B cell (primary cell): ENCODE results near the gene MOB2. TPM values are rescaled to one million over a fixed set of nuclear protein-coding genes. Genes with fewer than 3 reads are reported as not detected.
A peak's percentile ranks its signal among the peaks of the same experiment; 100 is the strongest.

Experiments
- ATAC-seq: fragments of 200-7000 bp; cut with Tn5 transposase; one replicate; pipeline ENCODE4 v1.10.0; 2021; ENCODE audit warnings: low read depth, mild to moderate bottlenecking, moderate number of reproducible peaks, moderate library complexity
- CTCF ChIA-PET: fragments of 350-600 bp; sonication (Branson Sonifier 250); formaldehyde crosslinking; loops from one replicate; lab custom pipeline; 2021; ENCODE audit warnings: antibody characterized with exemption, inconsistent platforms; lab: Charles Lee
- POLR2A ChIA-PET: fragments of 350-600 bp; sonication (Branson Sonifier 250); formaldehyde crosslinking; loops from one replicate; lab custom pipeline; 2021; ENCODE audit warnings: antibody characterized with exemption; lab: Charles Lee
- DNase-seq: peaks from one replicate; pipeline ENCODE4 v3.0.0; 2013
- H2AFZ ChIP-seq: 2 replicates; pipeline ENCODE4 v1.6.1; 2012; ENCODE audit warnings: mild to moderate bottlenecking, low read depth, low read length; ENCODE audit not compliant: insufficient read depth, poor library complexity, severe bottlenecking
- H3K27ac ChIP-seq, 2 donors: 1 replicate in 1 of 2; 2 replicates in 1 of 2; pipeline ENCODE4 v1.5.1; 2012 to 2013; ENCODE audit warnings: low read length in 2 of 2, mild to moderate bottlenecking in 2 of 2, moderate library complexity in 1 of 2
- H3K27me3 ChIP-seq, 4 experiments: fragments of 200-600 bp in 1 of 4; sonication (generic) in 1 of 4; replicated peaks in 1 of 4; 1 replicate in 2 of 4; 2 replicates in 2 of 4; pipeline versions ENCODE4 v1.6.1 to v1.7.0; 2013 to 2016; ENCODE audit warnings: low read length in 3 of 4, mild to moderate bottlenecking in 2 of 4, mixed read lengths in 1 of 4, moderate library complexity in 1 of 4; ENCODE audit not compliant: insufficient read depth in 4 of 4, control insufficient read depth in 3 of 4; ENCODE audit errors: control extremely low read depth in 1 of 4
- H3K36me3 ChIP-seq, 2 experiments: replicated peaks in 1 of 2; 1 replicate in 1 of 2; 2 replicates in 1 of 2; pipeline versions ENCODE4 v1.6.1 to v1.7.1; 2013; ENCODE audit warnings: low read length in 1 of 2; ENCODE audit not compliant: insufficient read depth in 2 of 2, control insufficient read depth in 1 of 2; ENCODE audit errors: control extremely low read depth in 1 of 2, extremely low read depth in 1 of 2
- H3K4me1 ChIP-seq, 2 donors: fragments of 200-600 bp in 1 of 2; sonication (generic) in 1 of 2; 1 replicate in 1 of 2; 2 replicates in 1 of 2; pipeline versions ENCODE4 v1.5.1 to v1.6.1; 2013 to 2017; ENCODE audit warnings: low read length in 2 of 2; ENCODE audit not compliant: control insufficient read depth in 2 of 2, insufficient read depth in 2 of 2
- H3K4me2 ChIP-seq: replicated peaks from 2 replicates; pipeline ENCODE3; 2012; ENCODE audit warnings: mild to moderate bottlenecking, low read depth, low read length; ENCODE audit not compliant: poor library complexity, severe bottlenecking
- H3K4me3 ChIP-seq, 5 experiments: fragments of 200-600 bp in 1 of 5; sonication (generic) in 1 of 5; 1 replicate in 3 of 5; 2 replicates in 2 of 5; pipeline versions ENCODE4 v1.5.1 to v1.7.0; 2011 to 2016; ENCODE audit warnings: low read length in 4 of 5, mild to moderate bottlenecking in 4 of 5, low read depth in 2 of 5, control low read depth in 1 of 5, moderate library complexity in 1 of 5; ENCODE audit not compliant: insufficient read depth in 1 of 5; ENCODE audit errors: control extremely low read depth in 1 of 5, extremely low read depth in 1 of 5
- H3K79me2 ChIP-seq: fragments of 200-600 bp; sonication (generic); one replicate; pipeline ENCODE4 v1.6.0; 2016; ENCODE audit warnings: low read length; ENCODE audit not compliant: control insufficient read depth, insufficient read depth
- H3K9ac ChIP-seq: fragments of 200-600 bp; sonication (generic); 2 replicates; pipeline ENCODE4 v1.6.1; 2017; ENCODE audit warnings: mild to moderate bottlenecking, low read length, moderate library complexity
- H3K9me3 ChIP-seq, 3 donors: one replicate each; pipeline versions ENCODE4 v1.6.1 to v1.7.1; 2013; ENCODE audit warnings: low read length in 2 of 3; ENCODE audit not compliant: control insufficient read depth in 2 of 3, insufficient read depth in 1 of 3; ENCODE audit errors: control extremely low read depth in 1 of 3
- H4K20me1 ChIP-seq: 2 replicates; pipeline ENCODE4 v1.6.0; 2012; ENCODE audit warnings: mild to moderate bottlenecking, low read length; ENCODE audit not compliant: insufficient read depth, control insufficient read depth, poor library complexity, severe bottlenecking
- H3K27ac Mint-ChIP-seq: one replicate; pipeline ENCODE4 v1.8.0; 2021; ENCODE audit warnings: mixed read lengths
- H3K27me3 Mint-ChIP-seq: one replicate; pipeline ENCODE4 v1.8.0; 2021; ENCODE audit warnings: mixed read lengths
- H3K4me1 Mint-ChIP-seq: one replicate; pipeline ENCODE4 v1.8.0; 2021; ENCODE audit warnings: mixed read lengths
- H3K4me3 Mint-ChIP-seq: one replicate; pipeline ENCODE4 v1.8.0; 2021; ENCODE audit warnings: mixed read lengths
- H3K9me3 Mint-ChIP-seq: one replicate; pipeline ENCODE4 v1.8.0; 2022; ENCODE audit warnings: mixed read lengths; ENCODE audit not compliant: insufficient read depth
- CTCF ChIP-seq: fragments of 200-600 bp; IDR thresholded peaks from one replicate; pipeline ENCODE4 v1.8.0; 2022; ENCODE audit warnings: antibody characterized with exemption, mild to moderate bottlenecking
- EZH2 ChIP-seq: IDR thresholded peaks from 2 replicates; pipeline ENCODE4 v1.6.1; 2012; ENCODE audit warnings: borderline replicate concordance, low read depth, mild to moderate bottlenecking, moderate library complexity, low read length; ENCODE audit not compliant: insufficient read depth, poor library complexity, severe bottlenecking
- WGBS: methylation state at CpG from one replicate; pipeline ENCODE4 v1.1.5; 2013; ENCODE audit warnings: missing lambda C conversion rate; ENCODE audit not compliant: insufficient coverage; 5-methylcytosine and 5-hydroxymethylcytosine counted together
- intact Hi-C: fragments of 100-400 bp; cut with micrococcal nuclease; formaldehyde crosslinking; loops from one replicate; pipeline ENCODE4 v1.10.0; 2022
- polyA plus RNA-seq: library from polyadenylated mRNA; depleted of rRNA; stranded (reverse); fragments of >200 nt; gene quantifications from 2 replicates; pipeline ENCODE4 v1.2.3, GENCODE V29; 2012
- total RNA-seq, 2 donors: library from RNA; stranded (reverse); fragments of 120-200 nt in 1 of 2; gene quantifications; 1 replicate in 1 of 2; 2 replicates in 1 of 2; pipeline versions ENCODE4 v1.2.3 to v1.2.4, GENCODE V29; 2013 to 2022

The MOB2 gene
- total and polyA plus RNA-seq, 2 donors (not counting 1 experiment from before 2014, with no cell fraction given) = 55.7 to 57.6 TPM

DNA sequence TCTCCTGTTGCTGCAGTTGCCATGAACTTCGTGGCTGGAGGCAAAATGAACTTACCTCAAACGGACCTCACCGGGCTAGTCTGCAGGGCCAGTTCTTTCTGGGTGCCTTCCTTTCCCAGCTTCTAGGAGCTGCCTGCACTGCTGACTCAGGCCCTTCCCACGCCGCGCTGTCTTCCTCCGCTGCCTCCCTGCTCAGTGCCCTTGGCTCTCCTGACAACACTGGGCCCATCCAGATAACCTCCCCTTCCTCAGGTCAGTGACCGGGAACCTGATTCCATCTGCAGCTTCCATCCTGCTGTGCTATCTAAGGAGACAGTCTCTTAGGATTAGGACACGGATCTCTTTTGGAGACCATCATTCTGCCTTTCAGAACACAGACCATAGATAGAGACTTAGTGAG, 19.3 kb downstream of the MOB2 start:
- intact Hi-C loops = no loop called here
- Histone ChIP-seq H3K9me3 (peaks cover 0 to 13% (median 0%) of the 10 kb centered on the region in 3 donors), H3K4me1 (no peaks in the 10 kb centered on the region), H2AFZ (no peak overlapping the region), H3K27me3 (no peaks in the 10 kb centered on the region), H4K20me1 (no peaks in the 10 kb centered on the region), H3K36me3 (peaks cover 0 to 18% of the 10 kb centered on the region in 2 experiments), H3K4me3 (no peak overlapping the region), H3K27ac (no peak overlapping the region), H3K4me2 (no peak overlapping the region), H3K9ac (no peak overlapping the region), H3K79me2 (no peaks in the 10 kb centered on the region)
- no peaks in the 10 kb centered on the region for H3K4me1 Mint-ChIP-seq
- H3K9me3 Mint-ChIP-seq = no peaks in the 10 kb centered on the region
- DNase-seq (no peak), ATAC-seq (no peak)
- ChIA-PET CTCF (no interaction called here), POLR2A (no interaction called here)
- H3K4me3 Mint-ChIP-seq = no peak overlapping the region
- no peaks in the 10 kb centered on the region for H3K27me3 Mint-ChIP-seq
- no peak for TF ChIP-seq CTCF
- TF ChIP-seq EZH2 = no peak
- 94% methylated on average over 9 of the region's 9 CpGs for WGBS
- H3K27ac Mint-ChIP-seq = peak overlapping the region; percentile 43

DNA sequence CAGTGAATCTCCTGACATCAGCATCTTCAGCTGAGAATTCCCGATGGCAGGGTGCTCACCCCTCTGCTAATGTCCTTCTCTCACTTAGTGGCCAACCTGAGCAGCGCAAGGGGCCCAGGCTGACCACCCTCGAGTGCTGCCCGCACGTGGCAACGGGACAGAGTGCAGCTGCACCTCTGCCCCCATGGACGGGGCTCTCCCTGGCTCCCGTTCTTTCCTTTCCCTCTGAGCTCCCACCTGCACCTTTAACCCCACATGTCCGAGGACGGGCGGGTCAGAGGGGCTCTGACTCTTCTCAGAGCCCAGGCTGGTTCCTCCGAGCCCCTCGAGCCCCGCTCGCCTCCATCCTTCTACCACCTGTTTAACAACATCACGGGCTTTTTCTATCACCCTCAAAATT, 19.8 kb downstream of the MOB2 start:
- no peak overlapping the region for H3K4me3 Mint-ChIP-seq
- Histone ChIP-seq H3K79me2 (no peaks in the 10 kb centered on the region), H3K27me3 (no peaks in the 10 kb centered on the region), H2AFZ (no peak overlapping the region), H4K20me1 (no peaks in the 10 kb centered on the region), H3K9me3 (peaks cover 0 to 13% (median 0%) of the 10 kb centered on the region in 3 donors), H3K4me1 (no peaks in the 10 kb centered on the region), H3K4me2 (no peak overlapping the region), H3K36me3 (peaks cover 0 to 15% of the 10 kb centered on the region in 2 experiments), H3K4me3 (no peak overlapping the region), H3K27ac (no peak overlapping the region), H3K9ac (no peak overlapping the region)
- intact Hi-C loops = no loop called here
- ATAC-seq (no peak), DNase-seq (no peak)
- H3K27ac Mint-ChIP-seq = no peak overlapping the region
- no peaks in the 10 kb centered on the region for H3K9me3 Mint-ChIP-seq
- WGBS = 93% methylated on average over 16 of the region's 16 CpGs
- ChIA-PET POLR2A (no interaction called here), CTCF (no interaction called here)
- TF ChIP-seq EZH2 = no peak
- no peak for TF ChIP-seq CTCF
- H3K27me3 Mint-ChIP-seq = no peaks in the 10 kb centered on the region
- H3K4me1 Mint-ChIP-seq = no peaks in the 10 kb centered on the region
